ENCODE measurements around the gene OR2T35.
"Not testable (repeated sequence)": the region's sequence is repeated elsewhere in the genome, so short reads cannot be mapped to it uniquely, and the experiment has no call there.

The OR2T35 gene, protein sequence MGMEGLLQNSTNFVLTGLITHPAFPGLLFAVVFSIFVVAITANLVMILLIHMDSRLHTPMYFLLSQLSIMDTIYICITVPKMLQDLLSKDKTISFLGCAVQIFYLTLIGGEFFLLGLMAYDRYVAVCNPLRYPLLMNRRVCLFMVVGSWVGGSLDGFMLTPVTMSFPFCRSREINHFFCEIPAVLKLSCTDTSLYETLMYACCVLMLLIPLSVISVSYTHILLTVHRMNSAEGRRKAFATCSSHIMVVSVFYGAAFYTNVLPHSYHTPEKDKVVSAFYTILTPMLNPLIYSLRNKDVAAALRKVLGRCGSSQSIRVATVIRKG

DNA sequence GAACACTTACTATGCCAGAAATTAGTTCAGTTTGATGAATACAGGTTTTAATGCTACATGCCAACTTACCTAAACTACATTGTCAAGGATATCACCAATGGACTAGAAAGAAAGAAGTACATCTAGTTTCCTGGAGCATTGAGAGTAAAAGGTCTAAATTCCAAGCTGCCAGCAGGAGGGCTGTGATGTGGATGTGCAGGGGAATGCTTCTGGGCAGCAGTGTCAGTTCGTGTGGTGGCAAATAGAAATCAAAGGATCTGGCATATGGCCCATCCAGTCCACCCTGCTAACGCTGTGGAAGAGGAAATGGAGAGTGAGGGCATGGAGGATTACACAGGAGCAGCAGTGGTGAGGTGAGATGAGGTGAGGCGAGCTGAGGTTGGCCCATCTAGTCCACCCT is at the start of gene OR2T35:
Gene OR2T35, minus strand, starts transcription at position 101 of the 400 bp plus-strand sequence. CDS start 6,020 bp downstream, outside the sequence.
- H3K4me3 ChIP-seq (ENCODE audit: low read depth, low read length), result not testable (repeated sequence)

DNA sequence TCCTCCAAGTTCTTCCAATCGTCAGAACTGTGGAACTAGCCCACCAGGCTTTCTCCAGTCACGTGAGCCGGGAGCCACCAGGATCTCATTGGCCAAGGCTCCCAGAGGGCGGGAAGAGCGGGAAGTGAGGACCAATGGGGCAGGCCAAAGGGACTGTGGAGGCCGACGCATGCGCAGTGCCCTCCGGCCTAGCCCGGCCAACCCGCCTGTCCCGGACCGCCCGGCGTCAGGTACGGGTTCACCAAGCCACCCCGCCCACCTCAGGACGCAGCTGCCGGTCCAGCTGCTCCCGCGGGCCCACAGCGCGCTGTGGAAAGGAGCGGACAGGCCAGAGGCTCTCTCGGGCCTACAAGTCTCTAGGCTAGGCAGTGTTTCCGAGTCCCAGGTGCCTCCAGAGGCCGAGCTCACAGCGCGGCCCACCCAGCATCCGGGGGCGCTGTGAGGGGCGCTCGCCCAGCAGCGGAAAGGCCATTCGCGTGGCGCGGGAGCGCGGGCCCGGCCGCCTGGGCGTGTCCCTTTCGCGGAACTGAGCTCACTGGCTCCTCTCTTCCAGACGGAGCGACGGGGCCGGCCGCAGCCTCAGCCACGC is 46.6 kb upstream of the OR2T35 start:
- no peak overlapping the region for H3K4me3 ChIP-seq (ENCODE audit: low read depth, low read length)
- TF ChIP-seq, protein P1, sequence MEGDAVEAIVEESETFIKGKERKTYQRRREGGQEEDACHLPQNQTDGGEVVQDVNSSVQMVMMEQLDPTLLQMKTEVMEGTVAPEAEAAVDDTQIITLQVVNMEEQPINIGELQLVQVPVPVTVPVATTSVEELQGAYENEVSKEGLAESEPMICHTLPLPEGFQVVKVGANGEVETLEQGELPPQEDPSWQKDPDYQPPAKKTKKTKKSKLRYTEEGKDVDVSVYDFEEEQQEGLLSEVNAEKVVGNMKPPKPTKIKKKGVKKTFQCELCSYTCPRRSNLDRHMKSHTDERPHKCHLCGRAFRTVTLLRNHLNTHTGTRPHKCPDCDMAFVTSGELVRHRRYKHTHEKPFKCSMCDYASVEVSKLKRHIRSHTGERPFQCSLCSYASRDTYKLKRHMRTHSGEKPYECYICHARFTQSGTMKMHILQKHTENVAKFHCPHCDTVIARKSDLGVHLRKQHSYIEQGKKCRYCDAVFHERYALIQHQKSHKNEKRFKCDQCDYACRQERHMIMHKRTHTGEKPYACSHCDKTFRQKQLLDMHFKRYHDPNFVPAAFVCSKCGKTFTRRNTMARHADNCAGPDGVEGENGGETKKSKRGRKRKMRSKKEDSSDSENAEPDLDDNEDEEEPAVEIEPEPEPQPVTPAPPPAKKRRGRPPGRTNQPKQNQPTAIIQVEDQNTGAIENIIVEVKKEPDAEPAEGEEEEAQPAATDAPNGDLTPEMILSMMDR (IDR thresholded peaks at IDR 0.05; ENCODE audit: borderline replicate concordance, insufficient read depth, low read depth, low read length), result no peak

DNA sequence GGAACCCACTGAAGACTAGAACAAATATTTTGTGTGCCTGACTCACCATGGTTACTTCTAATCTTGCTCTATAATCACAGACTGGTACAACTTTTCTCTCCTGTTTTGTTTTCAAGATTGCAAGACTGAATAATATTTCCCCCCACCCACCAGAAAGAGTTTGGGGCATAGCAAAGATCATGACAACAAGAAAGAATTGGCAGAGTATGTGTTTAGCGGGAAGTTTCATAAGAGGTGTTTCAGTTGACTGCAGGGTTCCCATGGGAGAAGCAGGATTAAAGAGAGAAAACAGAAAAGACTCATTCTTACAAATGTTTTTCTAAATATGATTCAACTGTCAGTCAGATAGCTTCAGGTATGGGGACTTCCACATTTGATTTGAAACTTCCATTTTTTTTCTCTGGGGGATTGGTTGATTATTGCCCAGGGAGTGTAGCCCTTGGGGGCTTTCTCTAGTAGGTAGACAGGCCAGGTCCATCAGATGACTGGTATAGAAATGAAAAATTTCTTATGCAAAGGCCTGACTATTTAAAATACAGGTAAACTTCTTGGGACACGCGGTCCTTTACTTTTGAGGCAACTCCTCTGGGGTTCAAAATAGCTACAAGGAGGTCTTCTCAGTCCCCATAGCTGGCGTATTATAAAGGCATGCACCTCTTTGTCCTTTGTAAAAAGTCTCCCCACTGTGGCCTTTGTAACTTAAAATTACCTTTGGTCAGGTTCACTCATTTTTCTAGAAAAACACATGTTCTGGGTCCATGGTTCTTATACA is 43.6 kb upstream of the OR2T35 start:
- no peak overlapping the region for H3K4me3 ChIP-seq (ENCODE audit: low read depth, low read length)
- TF ChIP-seq, protein P1 (IDR thresholded peaks at IDR 0.05; ENCODE audit: borderline replicate concordance, insufficient read depth, low read depth, low read length), result no peak

DNA sequence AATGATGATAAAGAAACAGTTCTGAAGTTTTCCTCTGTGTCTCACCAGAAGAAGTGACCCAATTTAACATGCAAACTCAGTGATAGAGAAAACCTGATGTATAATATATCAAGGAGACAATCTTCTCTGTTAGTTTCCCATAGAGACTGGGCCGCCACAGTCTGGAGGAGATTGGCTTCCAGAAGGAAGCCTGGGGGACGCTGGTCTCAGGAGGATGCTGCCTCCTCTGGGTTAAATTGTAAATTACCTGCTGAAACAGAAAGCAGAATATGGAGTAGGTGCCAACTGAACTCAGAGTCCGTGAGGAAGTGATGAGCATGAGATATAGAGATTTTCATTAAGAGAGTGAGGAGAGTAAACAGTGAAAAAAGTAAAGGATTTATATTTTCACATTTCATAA is 41.7 kb upstream of the OR2T35 start:
- H3K4me3 ChIP-seq (ENCODE audit: low read depth, low read length), result no peak overlapping the region
- TF ChIP-seq, protein P1 (IDR thresholded peaks at IDR 0.05; ENCODE audit: borderline replicate concordance, insufficient read depth, low read depth, low read length), result peak; percentile 59; the same call in 1 of the 2 replicates

DNA sequence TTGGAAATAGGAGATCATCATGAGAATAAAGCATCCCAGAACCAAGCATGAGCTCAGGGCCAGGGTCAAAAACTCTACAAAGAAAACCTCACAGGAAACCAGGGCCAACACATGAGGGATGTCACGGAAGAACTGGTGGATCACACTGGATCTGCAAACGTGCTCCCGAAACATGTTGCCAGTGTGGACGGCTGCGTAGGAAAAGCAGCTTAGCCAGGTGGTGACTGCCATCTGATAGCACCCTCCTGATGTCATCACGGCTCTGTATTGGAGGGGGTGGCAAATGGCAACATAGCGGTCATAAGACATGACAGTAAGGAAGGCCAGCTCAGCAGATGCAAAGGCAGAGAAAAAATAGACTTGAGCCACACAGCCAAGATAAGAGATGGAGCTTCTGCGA is 36.6 kb upstream of the OR2T35 start:
- no peak overlapping the region for H3K4me3 ChIP-seq (ENCODE audit: low read depth, low read length)
- TF ChIP-seq, protein P1 (IDR thresholded peaks at IDR 0.05; ENCODE audit: borderline replicate concordance, insufficient read depth, low read depth, low read length), result no peak

DNA sequence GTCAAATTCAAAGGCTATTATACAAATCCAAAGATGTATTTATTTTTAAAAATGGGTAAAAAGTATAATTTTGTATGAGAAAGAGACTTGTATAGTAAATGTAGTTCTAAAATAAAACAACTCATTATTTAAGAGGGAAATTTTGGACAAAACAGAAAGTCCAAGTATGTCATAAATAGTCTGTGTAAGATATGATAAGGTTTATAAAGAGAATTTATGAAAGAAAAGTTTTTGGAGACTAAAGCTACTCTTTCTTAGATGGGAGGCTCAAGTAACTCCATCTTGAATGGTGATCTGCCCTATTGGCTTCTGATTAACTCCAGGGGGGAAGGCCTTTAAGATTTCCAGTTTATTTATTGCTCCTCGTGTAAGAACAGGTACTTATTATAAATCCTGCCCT is 24.9 kb upstream of the OR2T35 start:
- TF ChIP-seq, protein P1 (IDR thresholded peaks at IDR 0.05; ENCODE audit: borderline replicate concordance, insufficient read depth, low read depth, low read length), result no peak

DNA sequence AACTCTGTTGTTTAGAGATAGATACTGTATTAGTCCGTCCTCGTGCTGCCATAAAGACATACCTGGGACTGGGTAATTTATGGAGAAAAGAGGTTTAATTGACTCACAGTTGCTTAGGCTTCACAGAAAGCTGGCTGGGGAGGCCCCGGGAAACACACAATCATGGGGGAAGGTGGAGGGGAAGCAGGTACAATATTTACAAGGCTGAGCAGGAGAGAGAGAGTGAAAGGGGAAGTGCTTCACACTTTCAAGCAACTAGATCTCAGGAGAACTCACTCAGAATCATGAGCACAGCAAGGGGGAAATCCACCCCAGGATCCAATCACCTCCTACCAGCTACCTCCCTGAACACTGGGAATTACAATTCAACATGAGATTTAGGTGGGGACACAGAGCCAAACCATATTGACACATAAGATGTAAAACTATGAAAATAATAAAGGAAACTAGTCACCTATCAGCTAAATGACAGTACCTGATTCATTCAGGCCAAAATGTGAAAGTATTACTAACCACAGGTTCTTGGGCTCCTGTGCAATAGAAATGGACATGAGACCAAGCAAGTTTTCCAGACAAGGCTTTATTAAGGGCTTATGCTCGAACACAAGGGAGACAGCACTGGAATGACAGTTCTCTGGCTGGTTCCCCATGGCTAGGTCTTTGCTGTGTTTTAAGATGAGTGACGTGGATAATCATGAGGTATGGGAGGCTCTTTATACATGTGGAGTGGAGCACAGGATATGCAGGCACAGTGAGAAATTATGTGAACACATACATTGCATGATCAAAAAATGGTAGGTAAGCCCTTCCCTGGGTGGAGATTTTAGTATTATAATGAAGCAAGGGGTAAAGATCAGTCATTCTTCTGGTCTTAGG is 18.6 kb upstream of the OR2T35 start:
- not testable (repeated sequence) for H3K4me3 ChIP-seq (ENCODE audit: low read depth, low read length)

More for the DNA sequence above, 24.9 kb upstream of the OR2T35 start:
- H3K4me3 ChIP-seq (ENCODE audit: low read depth, low read length), result no peak overlapping the region

DNA sequence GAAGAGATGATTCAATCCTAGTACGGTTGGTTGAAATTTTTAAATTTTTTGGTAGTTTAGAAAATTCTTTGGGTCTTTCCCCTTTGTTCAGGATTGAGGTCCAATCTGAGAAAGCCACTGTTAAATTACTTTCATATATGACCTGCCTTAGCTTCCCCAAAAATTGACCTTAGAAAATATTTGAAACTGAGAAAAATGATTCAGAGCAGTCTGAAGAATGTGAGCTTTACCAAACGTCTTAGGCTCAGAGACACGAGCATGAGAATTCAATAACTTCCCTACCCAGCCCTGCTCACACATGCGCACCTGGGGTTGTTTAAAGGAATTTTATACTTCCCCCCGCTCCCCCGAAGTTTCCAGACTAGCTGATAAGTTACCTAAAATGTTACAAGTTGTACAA is 11.7 kb upstream of the OR2T35 start:
- H3K4me3 ChIP-seq (ENCODE audit: low read depth, low read length), result not testable (repeated sequence)

DNA sequence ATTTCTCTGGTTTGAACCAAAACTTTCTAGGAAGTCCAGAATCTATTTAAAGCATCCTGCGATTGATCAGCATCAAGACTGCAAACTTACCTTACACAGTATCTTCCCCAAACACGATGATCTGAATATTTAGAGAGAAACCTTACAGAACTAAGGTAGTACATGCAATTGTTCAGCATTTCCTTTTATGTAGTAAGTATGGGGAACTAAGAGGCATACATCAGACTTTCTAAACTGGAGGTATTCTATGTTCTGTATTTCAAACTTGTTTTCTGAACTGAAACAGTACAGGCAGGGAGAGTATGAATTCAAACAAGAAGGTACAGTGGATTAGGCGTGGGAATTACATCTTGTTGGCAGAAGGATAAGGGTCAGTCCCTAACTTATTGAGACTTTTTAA is 10.3 kb upstream of the OR2T35 start, which contains the start of gene OR2T27:
Gene OR2T27, minus strand, starts transcription at position 175 of the 400 bp plus-strand sequence. CDS start 4,644 bp downstream, outside the sequence.
- H3K4me3 ChIP-seq (ENCODE audit: low read depth, low read length), result not testable (repeated sequence)

DNA sequence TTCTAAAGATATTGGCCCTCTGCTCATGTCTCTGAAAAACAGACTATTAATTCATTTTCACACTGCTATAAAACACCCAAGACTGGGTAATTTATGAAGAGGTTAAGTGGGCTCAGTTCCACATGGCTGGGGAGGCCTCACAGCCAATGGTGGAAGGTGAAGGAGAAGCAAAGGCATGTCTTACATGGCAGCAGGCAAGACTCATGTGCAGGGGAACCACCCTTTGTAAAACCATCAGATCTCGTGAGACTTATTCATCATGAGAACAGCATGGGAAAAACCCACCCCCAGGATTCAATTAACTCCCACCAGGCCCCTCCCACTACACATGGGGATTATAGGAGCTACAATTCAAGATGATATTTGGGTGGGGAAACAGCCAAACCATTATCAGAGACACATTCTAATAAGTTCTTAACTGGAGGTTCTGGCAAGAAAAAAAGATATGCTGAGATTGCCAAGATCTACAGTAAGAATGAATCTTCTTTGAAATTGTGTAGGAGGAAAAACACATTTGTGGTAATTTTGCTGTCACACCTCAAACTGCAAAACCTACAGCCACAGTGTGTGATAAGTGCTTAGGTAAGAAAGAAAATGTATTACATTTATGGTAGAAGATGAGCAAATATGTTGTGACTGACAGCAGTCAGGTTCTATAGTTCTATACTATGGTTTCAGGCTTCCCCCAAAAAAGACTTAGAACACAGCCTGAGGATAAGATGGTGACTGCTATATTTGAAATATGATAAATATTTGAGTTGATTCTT is 3.9 kb upstream of the OR2T35 start:
- H3K4me3 ChIP-seq (ENCODE audit: low read depth, low read length), result not testable (repeated sequence)

DNA sequence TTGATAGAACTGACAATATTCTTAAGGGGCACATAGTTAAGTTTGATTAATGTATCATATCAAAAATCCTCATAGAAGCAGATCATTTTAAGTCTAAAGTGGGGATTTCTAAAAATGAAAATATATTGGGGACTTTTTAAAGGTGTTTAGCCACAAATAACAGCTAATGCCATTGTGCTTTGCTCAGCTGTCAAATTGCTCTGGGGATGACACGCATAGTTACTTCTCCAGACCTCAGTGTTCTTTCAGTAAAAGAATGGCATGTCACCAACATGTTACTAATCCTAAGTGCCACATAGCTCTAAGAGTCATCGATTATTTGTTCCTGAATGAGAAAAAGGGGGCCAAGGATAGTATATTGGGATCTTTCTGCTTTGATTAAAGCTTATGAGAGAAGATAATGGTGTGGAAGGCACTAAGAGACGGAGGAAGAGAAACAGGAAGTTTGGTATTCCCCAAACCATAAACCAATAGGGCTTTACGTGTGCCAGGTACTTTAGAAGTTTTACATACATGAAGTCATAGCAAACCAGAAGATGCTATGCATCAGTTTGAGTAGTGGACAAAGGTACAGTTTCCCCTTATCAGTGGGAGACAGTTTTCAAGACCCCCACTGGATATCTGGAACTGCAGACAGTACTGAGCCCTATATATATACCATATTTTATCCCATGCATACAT is 2.0 kb downstream of the OR2T35 start:
- not testable (repeated sequence) for H3K4me3 ChIP-seq (ENCODE audit: low read depth, low read length)
